Endothelial cell of umbilical vein (primary cell): ENCODE measurements around the gene ZNF593. TPM values are rescaled to one million over a fixed set of nuclear protein-coding genes. Genes with fewer than 3 reads are reported as not detected.

Experiments
- BruUV-seq: library from RNA; stranded (reverse); fragments of 400-500 nt; replicated peaks from 2 replicates; lab custom pipeline; 2021; lab: Mats Ljungman, UMichigan
- CTCF ChIA-PET: fragments of 300-600, 350-600 bp; sonication (Branson Sonifier 250); formaldehyde crosslinking; loops from one replicate; lab custom pipeline; 2021; ENCODE audit warnings: antibody characterized with exemption, inconsistent platforms; lab: Charles Lee
- POLR2A ChIA-PET: fragments of 300-600, 350-600 bp; sonication (Branson Sonifier 250); formaldehyde crosslinking; loops from one replicate; lab custom pipeline; 2021; ENCODE audit warnings: antibody characterized with exemption, inconsistent platforms; lab: Charles Lee
- DNase-seq: peaks from one replicate; pipeline ENCODE4 v3.0.0-alpha.2; 2011; ENCODE audit warnings: low read depth, low spot score
- FAIRE-seq: peaks from 2 replicates; lab custom pipeline; 2011; peaks lifted over from hg19 to GRCh38; lab: Jason Lieb, UNC
- H2AFZ ChIP-seq: 2 replicates; pipeline ENCODE4 v1.6.0; 2012; ENCODE audit warnings: low read depth, low read length, control low read depth, inconsistent platforms
- H3K27ac ChIP-seq: 2 replicates; pipeline ENCODE4 v1.5.1; 2011; ENCODE audit warnings: low read depth, mild to moderate bottlenecking, control low read depth, low read length, moderate library complexity; ENCODE audit not compliant: insufficient read depth
- H3K27me3 ChIP-seq, 2 experiments: 2 replicates each; pipeline versions ENCODE4 v1.6.0 to v1.6.1; 2011; ENCODE audit warnings: low read length in 2 of 2, mixed read lengths in 1 of 2; ENCODE audit not compliant: control insufficient read depth in 2 of 2, insufficient read depth in 2 of 2
- H3K36me3 ChIP-seq, 2 experiments: 2 replicates in 1 of 2; 3 replicates in 1 of 2; pipeline ENCODE4 v1.5.1; 2011; ENCODE audit warnings: low read length in 2 of 2, mild to moderate bottlenecking in 1 of 2, moderate library complexity in 1 of 2; ENCODE audit not compliant: control insufficient read depth in 2 of 2, insufficient read depth in 2 of 2; ENCODE audit errors: extremely low read depth in 1 of 2
- H3K4me1 ChIP-seq: 3 replicates; pipeline ENCODE4 v1.5.1; 2011; ENCODE audit warnings: mild to moderate bottlenecking, low read length; ENCODE audit not compliant: control insufficient read depth, insufficient read depth; ENCODE audit errors: extremely low read depth
- H3K4me2 ChIP-seq: 2 replicates; pipeline ENCODE4 v1.6.1; 2011; ENCODE audit warnings: low read length, control low read depth, mixed read lengths; ENCODE audit not compliant: insufficient read depth
- H3K4me3 ChIP-seq, 3 experiments: fragments of 200-600 bp in 1 of 3; sonication (generic), shearing (Covaris generic) in 1 of 3; replicated peaks in 1 of 3; 2 replicates each; pipeline ENCODE4 v1.5.1; 2011 to 2016; ENCODE audit warnings: control low read depth in 3 of 3, low read length in 3 of 3, mild to moderate bottlenecking in 2 of 3, inconsistent platforms in 1 of 3, low read depth in 1 of 3, moderate library complexity in 1 of 3; ENCODE audit not compliant: insufficient read depth in 1 of 3
- H3K79me2 ChIP-seq: 2 replicates; pipeline ENCODE4 v1.6.0; 2012; ENCODE audit warnings: low read length, inconsistent platforms; ENCODE audit not compliant: control insufficient read depth, insufficient read depth
- H3K9ac ChIP-seq: replicated peaks from 2 replicates; pipeline ENCODE3; 2011; ENCODE audit warnings: low read length, control low read depth; ENCODE audit not compliant: insufficient read depth; ENCODE audit errors: extremely low read depth
- H3K9me1 ChIP-seq: replicated peaks from 3 replicates; pipeline ENCODE4 v1.6.0; 2011; ENCODE audit warnings: mild to moderate bottlenecking, low read length; ENCODE audit not compliant: control insufficient read depth, insufficient read depth; ENCODE audit errors: extremely low read depth
- H3K9me3 ChIP-seq: replicated peaks from 2 replicates; pipeline ENCODE4 v1.5.1; 2012; ENCODE audit warnings: low read length, inconsistent platforms; ENCODE audit not compliant: control insufficient read depth, insufficient read depth
- H4K20me1 ChIP-seq: replicated peaks from 2 replicates; pipeline ENCODE3; 2011; ENCODE audit warnings: mild to moderate bottlenecking, low read length; ENCODE audit not compliant: control insufficient read depth, insufficient read depth; ENCODE audit errors: extremely low read depth
- EZH2 ChIP-seq: IDR thresholded peaks from 2 replicates; pipeline ENCODE4 v1.6.1; 2012; ENCODE audit warnings: borderline replicate concordance, low read depth, mild to moderate bottlenecking, moderate library complexity, low read length, inconsistent platforms; ENCODE audit not compliant: severe bottlenecking
- FOS ChIP-seq: IDR thresholded peaks from 2 replicates; pipeline ENCODE4 v1.6.1; 2011; ENCODE audit warnings: mild to moderate bottlenecking, low read length, moderate library complexity, borderline replicate concordance; ENCODE audit not compliant: insufficient read depth
- GATA2 ChIP-seq: IDR thresholded peaks from 2 replicates; pipeline ENCODE4 v1.7.0; 2011; ENCODE audit warnings: low read depth, mild to moderate bottlenecking, moderate library complexity, mixed read lengths, low read length; ENCODE audit not compliant: insufficient read length, insufficient read depth
- JUN ChIP-seq: IDR thresholded peaks from 2 replicates; pipeline ENCODE4 v1.6.1; 2011; ENCODE audit warnings: borderline replicate concordance, low read depth; ENCODE audit not compliant: insufficient read length, insufficient read depth
- MYC ChIP-seq: IDR thresholded peaks from one replicate; pipeline ENCODE4 v1.6.1; 2011; ENCODE audit warnings: mild to moderate bottlenecking, low read depth, low read length
- POLR2A ChIP-seq: IDR thresholded peaks from 2 replicates; pipeline ENCODE4 v1.6.1; 2012; ENCODE audit warnings: low read depth, mild to moderate bottlenecking, control low read depth, low read length
- POLR2AphosphoS5 ChIP-seq: IDR thresholded peaks from 2 replicates; pipeline ENCODE4 v1.6.1; 2012; ENCODE audit warnings: low read depth, mild to moderate bottlenecking, control low read depth, low read length, moderate library complexity; ENCODE audit not compliant: insufficient read depth
- dilution Hi-C: fragments of 300-500 bp; cut with MboI; formaldehyde crosslinking; loops from one replicate; pipeline ENCODE4 v1.15.0; 2019; ENCODE audit warnings: low sequenced_read_pairs; ENCODE audit not compliant: extremely low pct_ligation_motif_present
- intact Hi-C: fragments of 100-400 bp; cut with micrococcal nuclease; formaldehyde crosslinking; loops from one replicate; pipeline ENCODE4 v1.10.0; 2022
- polyA plus RNA-seq, 4 experiments: library from polyadenylated mRNA; depleted of rRNA in 3 of 4; stranded (reverse) in 3 of 4; unstranded in 1 of 4; fragments of >200 nt; gene quantifications; 2 replicates each; pipeline versions ENCODE4 v1.2.1 to v1.2.3, GENCODE V29; 2011 to 2012; ENCODE audit warnings: missing spikeins in 1 of 4
- total RNA-seq: library from RNA; stranded (reverse); gene quantifications from 2 replicates; pipeline ENCODE4 v1.2.3, GENCODE V29; 2021
- TF ChIP-seq, protein P1 (sequence below): IDR thresholded peaks from 2 replicates; pipeline ENCODE4 v1.6.1; 2011; ENCODE audit not compliant: insufficient read depth, insufficient read length
- TF ChIP-seq, protein P2 (sequence below), 2 donors: IDR thresholded peaks; 1 replicate in 1 of 2; 2 replicates in 1 of 2; pipeline ENCODE4 v1.5.1; 2011; ENCODE audit warnings: low read length in 2 of 2, mild to moderate bottlenecking in 2 of 2, moderate library complexity in 2 of 2, control low read depth in 1 of 2, inconsistent platforms in 1 of 2, low read depth in 1 of 2; ENCODE audit not compliant: insufficient read depth in 1 of 2; ENCODE audit errors: extremely low read depth in 1 of 2

Gene ZNF593
- total and polyA plus RNA-seq, 2 donors (not counting 3 experiments of a cell fraction or from before 2014, with no cell fraction given): 30.5 to 71.0 TPM

DNA sequence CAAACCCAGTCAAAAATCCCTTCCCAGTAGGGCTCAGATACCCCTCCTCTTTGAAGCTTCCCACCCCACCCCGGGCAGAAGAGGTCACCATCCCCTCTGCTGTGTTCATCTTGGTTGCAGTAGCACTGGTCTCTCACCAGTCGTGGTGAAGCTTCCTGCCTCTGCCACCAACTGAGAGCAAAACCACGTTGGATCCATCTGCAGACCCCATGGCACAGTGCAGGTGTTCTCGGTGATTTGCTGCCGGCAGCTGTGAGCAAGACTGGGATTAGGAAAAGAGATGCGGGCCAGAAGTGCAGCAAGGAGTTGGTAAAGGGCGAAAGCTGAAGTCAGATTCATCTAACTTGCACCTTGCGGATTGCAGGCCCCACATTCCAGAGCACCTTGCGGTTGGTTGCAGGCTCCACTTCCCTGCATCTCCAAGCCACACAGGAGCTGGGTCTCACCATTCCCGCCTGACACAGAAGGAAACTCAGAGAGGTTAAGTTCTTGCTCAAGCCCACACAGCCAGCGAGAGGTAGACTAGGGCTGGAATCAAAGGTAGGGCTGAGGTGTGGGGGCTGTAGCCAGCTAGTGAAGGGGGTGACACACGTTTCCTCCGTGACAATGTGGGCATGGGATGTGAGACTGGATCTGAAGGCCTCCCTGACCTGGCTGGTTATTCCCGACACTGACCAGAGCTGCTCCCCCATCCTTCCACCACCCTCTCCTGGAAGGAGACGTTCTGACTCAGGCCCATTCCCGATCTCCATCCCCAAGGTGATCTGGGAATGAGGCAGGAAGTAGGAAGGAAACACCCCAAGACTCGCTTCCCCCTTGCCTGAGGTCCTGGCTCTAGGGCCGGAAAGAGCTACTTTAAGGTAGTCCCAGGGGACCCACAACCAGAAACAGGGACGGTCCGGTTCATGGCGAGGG is 14.1 kb upstream of the ZNF593 start:
- Histone ChIP-seq H3K4me1 (peaks cover 45% of the 10 kb centered on the region), H3K36me3 (no peaks in the 10 kb centered on the region), H3K9me3 (no peaks in the 10 kb centered on the region), H3K79me2 (no peaks in the 10 kb centered on the region), H3K9me1 (no peaks in the 10 kb centered on the region), H2AFZ (peak overlapping the region; percentile 51), H4K20me1 (no peaks in the 10 kb centered on the region), H3K9ac (no peak overlapping the region), H3K27ac (peak overlapping the region; percentile 46), H3K4me3 (no peak overlapping the region), H3K4me2 (peak overlapping the region; percentile 41), H3K27me3 (no peaks in the 10 kb centered on the region)
- BruUV-seq: no TSS peak
- POLR2A ChIA-PET: no interaction called here
- no peak for DNase-seq
- TF ChIP-seq JUN (no peak), MYC (no peak), POLR2AphosphoS5 (no peak), EZH2 (no peak), POLR2A (no peak), GATA2 (no peak), FOS (no peak)
- TF ChIP-seq, protein P1, sequence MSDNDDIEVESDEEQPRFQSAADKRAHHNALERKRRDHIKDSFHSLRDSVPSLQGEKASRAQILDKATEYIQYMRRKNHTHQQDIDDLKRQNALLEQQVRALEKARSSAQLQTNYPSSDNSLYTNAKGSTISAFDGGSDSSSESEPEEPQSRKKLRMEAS: no peak
- TF ChIP-seq, protein P2, sequence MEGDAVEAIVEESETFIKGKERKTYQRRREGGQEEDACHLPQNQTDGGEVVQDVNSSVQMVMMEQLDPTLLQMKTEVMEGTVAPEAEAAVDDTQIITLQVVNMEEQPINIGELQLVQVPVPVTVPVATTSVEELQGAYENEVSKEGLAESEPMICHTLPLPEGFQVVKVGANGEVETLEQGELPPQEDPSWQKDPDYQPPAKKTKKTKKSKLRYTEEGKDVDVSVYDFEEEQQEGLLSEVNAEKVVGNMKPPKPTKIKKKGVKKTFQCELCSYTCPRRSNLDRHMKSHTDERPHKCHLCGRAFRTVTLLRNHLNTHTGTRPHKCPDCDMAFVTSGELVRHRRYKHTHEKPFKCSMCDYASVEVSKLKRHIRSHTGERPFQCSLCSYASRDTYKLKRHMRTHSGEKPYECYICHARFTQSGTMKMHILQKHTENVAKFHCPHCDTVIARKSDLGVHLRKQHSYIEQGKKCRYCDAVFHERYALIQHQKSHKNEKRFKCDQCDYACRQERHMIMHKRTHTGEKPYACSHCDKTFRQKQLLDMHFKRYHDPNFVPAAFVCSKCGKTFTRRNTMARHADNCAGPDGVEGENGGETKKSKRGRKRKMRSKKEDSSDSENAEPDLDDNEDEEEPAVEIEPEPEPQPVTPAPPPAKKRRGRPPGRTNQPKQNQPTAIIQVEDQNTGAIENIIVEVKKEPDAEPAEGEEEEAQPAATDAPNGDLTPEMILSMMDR (IDR thresholded peaks at IDR 0.05; ENCODE audit: extremely low read depth in 1 of 2, insufficient read depth in 1 of 2, low read depth in 1 of 2, low read length in 2 of 2): no peak
- dilution Hi-C loops: no loop called here
- peak; percentile 75 for FAIRE-seq
- CTCF ChIA-PET: interaction anchor here (0.6 to 5.6 kb wide), 9 partner anchors 11 to 335 kb away, joined by 3 to 69 read pairs (median 5); partner anchors contain the start of genes C1orf232, CEP85 and ZNF593
- intact Hi-C loops: loop anchor here (10.0 kb wide), 1 partner anchor 251 kb away; the partner anchor contains the start of gene STMN1
